ENCODE measurements around the gene ERAP2.

GRCh38 chr5:96855031-96855872 lies 21.0 kb upstream of the ERAP2 start:
- no peak for TF ChIP-seq CTCF (conservative IDR thresholded peaks at IDR 0.05; ENCODE audit: low read length)
- TF ChIP-seq EZH2phosphoT487 (IDR thresholded peaks at IDR 0.05; ENCODE audit: borderline replicate concordance, low read depth, low read length): no peak
